IMR-90 (cell line): Measurements from ENCODE around the gene CHDH. TPM values are rescaled to one million over a fixed set of nuclear protein-coding genes. Genes with fewer than 3 reads are reported as not detected.

Source experiments
- ATAC-seq: fragments of 200-7000 bp; cut with Tn5 transposase; 2 replicates; pipeline ENCODE4 v1.9.1; 2020; ENCODE audit warnings: low read depth, mild to moderate bottlenecking, moderate library complexity
- BruUV-seq: library from RNA; stranded (reverse); fragments of 400-500 nt; replicated peaks from 2 replicates; lab custom pipeline; 2021; lab: Mats Ljungman, UMichigan
- CTCF ChIA-PET: fragments of 300-600 bp; formaldehyde crosslinking; extraction: SDS; loops from one replicate; lab custom pipeline; 2021; ENCODE audit warnings: antibody characterized with exemption; lab: Yijun Ruan, JAX
- POLR2A ChIA-PET: fragments of 300-600 bp; sonication (Branson Sonifier 250); formaldehyde crosslinking; loops from one replicate; lab custom pipeline; 2022; ENCODE audit warnings: antibody characterized with exemption; ENCODE audit not compliant: unreplicated experiment; lab: Charles Lee
- DNase-seq: peaks from one replicate; pipeline ENCODE4 v3.0.0; 2013
- H2AFZ ChIP-seq: replicated peaks from 2 replicates; pipeline ENCODE3; 2013; ENCODE audit warnings: low read length, mild to moderate bottlenecking; ENCODE audit not compliant: poor library complexity
- H2AK5ac ChIP-seq: 2 replicates; pipeline ENCODE4 v1.6.1; 2013; ENCODE audit warnings: low read depth, low read length, inconsistent platforms
- H2AK9ac ChIP-seq: replicated peaks from 2 replicates; pipeline ENCODE3; 2013; ENCODE audit warnings: mild to moderate bottlenecking, low read depth, low read length, moderate library complexity; ENCODE audit not compliant: poor library complexity
- H2BK120ac ChIP-seq: 2 replicates; pipeline ENCODE4 v1.6.1; 2013; ENCODE audit warnings: low read depth, low read length, inconsistent platforms
- H2BK15ac ChIP-seq: 3 replicates; pipeline ENCODE4 v1.6.1; 2013; ENCODE audit warnings: low read depth, low read length, inconsistent platforms
- H2BK20ac ChIP-seq: 2 replicates; pipeline ENCODE4 v1.6.1; 2013; ENCODE audit warnings: low read depth, mild to moderate bottlenecking, inconsistent platforms, low read length, moderate library complexity
- H2BK5ac ChIP-seq: 2 replicates; pipeline ENCODE4 v1.6.1; 2013; ENCODE audit warnings: mild to moderate bottlenecking, low read depth, low read length, inconsistent platforms; ENCODE audit not compliant: poor library complexity, severe bottlenecking
- H3K14ac ChIP-seq: replicated peaks from 2 replicates; pipeline ENCODE4 v1.6.1; 2013; ENCODE audit warnings: low read depth, low read length, inconsistent platforms
- H3K18ac ChIP-seq: 2 replicates; pipeline ENCODE4 v1.6.1; 2013; ENCODE audit warnings: low read depth, low read length, control low read depth
- H3K23ac ChIP-seq: 2 replicates; pipeline ENCODE4 v1.6.1; 2013; ENCODE audit warnings: low read depth, low read length, inconsistent platforms
- H3K27ac ChIP-seq: 2 replicates; pipeline ENCODE4 v1.5.1; 2013; ENCODE audit warnings: mild to moderate bottlenecking, control low read depth, low read length; ENCODE audit not compliant: insufficient read depth
- H3K27me3 ChIP-seq: 2 replicates; pipeline ENCODE4 v1.6.1; 2013; ENCODE audit warnings: low read length; ENCODE audit not compliant: control insufficient read depth, insufficient read depth
- H3K36me3 ChIP-seq: 2 replicates; pipeline ENCODE4 v1.6.1; 2013; ENCODE audit warnings: low read length, mixed read lengths; ENCODE audit not compliant: control insufficient read depth, insufficient read depth
- H3K4ac ChIP-seq: 2 replicates; pipeline ENCODE4 v1.6.1; 2013; ENCODE audit warnings: low read depth, low read length, inconsistent platforms
- H3K4me1 ChIP-seq: 2 replicates; pipeline ENCODE4 v1.6.1; 2013; ENCODE audit warnings: low read length, mixed read lengths; ENCODE audit not compliant: control insufficient read depth, insufficient read depth
- H3K4me2 ChIP-seq: 2 replicates; pipeline ENCODE4 v1.6.1; 2013; ENCODE audit warnings: low read depth, mild to moderate bottlenecking, control low read depth, low read length, moderate library complexity
- H3K4me3 ChIP-seq: 2 replicates; pipeline ENCODE4 v1.5.1; 2013; ENCODE audit warnings: low read depth, mild to moderate bottlenecking, control low read depth, low read length, moderate library complexity; ENCODE audit not compliant: insufficient read depth
- H3K56ac ChIP-seq: 2 replicates; pipeline ENCODE4 v1.6.1; 2013; ENCODE audit warnings: low read length, inconsistent platforms; ENCODE audit not compliant: insufficient read depth; ENCODE audit errors: extremely low read depth
- H3K79me1 ChIP-seq, 2 experiments: 2 replicates each; pipeline ENCODE4 v1.6.1; 2013; ENCODE audit warnings: low read length in 2 of 2, inconsistent platforms in 1 of 2, low read depth in 1 of 2
- H3K9ac ChIP-seq: 2 replicates; pipeline ENCODE4 v1.6.1; 2013; ENCODE audit warnings: low read depth, low read length, control low read depth
- H3K9me1 ChIP-seq: 2 replicates; pipeline ENCODE4 v1.6.1; 2013; ENCODE audit warnings: low read length, inconsistent platforms; ENCODE audit not compliant: insufficient read depth
- H3K9me3 ChIP-seq: 2 replicates; pipeline ENCODE4 v1.6.1; 2013; ENCODE audit warnings: low read length; ENCODE audit not compliant: control insufficient read depth, insufficient read depth
- H4K20me1 ChIP-seq: 2 replicates; pipeline ENCODE4 v1.6.1; 2013; ENCODE audit warnings: low read length, inconsistent platforms; ENCODE audit not compliant: insufficient read depth
- H4K5ac ChIP-seq: 2 replicates; pipeline ENCODE4 v1.6.1; 2013; ENCODE audit warnings: mild to moderate bottlenecking, low read depth, low read length, control low read depth
- H4K8ac ChIP-seq, 2 experiments: 2 replicates each; pipeline ENCODE4 v1.6.1; 2013; ENCODE audit warnings: low read depth in 2 of 2, low read length in 2 of 2, control low read depth in 1 of 2, inconsistent platforms in 1 of 2
- H4K91ac ChIP-seq: 2 replicates; pipeline ENCODE4 v1.6.1; 2013; ENCODE audit warnings: low read depth, low read length, inconsistent platforms; ENCODE audit not compliant: insufficient read depth
- BHLHE40 ChIP-seq: fragments of 150-350 bp; IDR thresholded peaks from 2 replicates; pipeline ENCODE4 v1.6.1; 2016; ENCODE audit warnings: mild to moderate bottlenecking, low read depth, low read length
- WGBS, 2 experiments: methylation state at CpG; one replicate each; pipeline versions ENCODE4 v1.1.5 to v1.1.7; 2013; ENCODE audit warnings: missing lambda C conversion rate in 2 of 2; ENCODE audit not compliant: insufficient read length in 1 of 2; ENCODE audit errors: extremely low coverage in 2 of 2; 5-methylcytosine and 5-hydroxymethylcytosine counted together
- dilution Hi-C: fragments of 300-500 bp; cut with HindIII; formaldehyde crosslinking; loops from one replicate; pipeline ENCODE4 v1.14.3; 2018; ENCODE audit warnings: low sequenced_read_pairs; ENCODE audit not compliant: unreplicated experiment
- in situ Hi-C: fragments of 300-500 bp; cut with MboI; formaldehyde crosslinking; loops from 3 replicates; pipeline ENCODE4 v1.14.3; 2019; ENCODE audit warnings: low sequenced_read_pairs, inconsistent platforms, mixed read lengths
- intact Hi-C: fragments of 100-400 bp; cut with micrococcal nuclease; formaldehyde crosslinking; loops from 2 replicates; pipeline ENCODE4 v1.10.0; 2022
- polyA plus RNA-seq, 3 experiments: library from polyadenylated mRNA; depleted of rRNA; stranded (reverse); fragments of >200 nt; gene quantifications; 2 replicates each; pipeline ENCODE4 v1.2.3, GENCODE V29; 2012; ENCODE audit warnings: low replicate concordance in 1 of 3
- total RNA-seq: library from RNA; depleted of rRNA; stranded (reverse); fragments of >200 nt; gene quantifications from 2 replicates; pipeline ENCODE4 v1.2.3, GENCODE V29; 2012

The CHDH gene
- total and polyA plus RNA-seq, 2 of the 4 experiments (the other 2 are of a cell fraction), result under 0.01 to 0.19 TPM

DNA sequence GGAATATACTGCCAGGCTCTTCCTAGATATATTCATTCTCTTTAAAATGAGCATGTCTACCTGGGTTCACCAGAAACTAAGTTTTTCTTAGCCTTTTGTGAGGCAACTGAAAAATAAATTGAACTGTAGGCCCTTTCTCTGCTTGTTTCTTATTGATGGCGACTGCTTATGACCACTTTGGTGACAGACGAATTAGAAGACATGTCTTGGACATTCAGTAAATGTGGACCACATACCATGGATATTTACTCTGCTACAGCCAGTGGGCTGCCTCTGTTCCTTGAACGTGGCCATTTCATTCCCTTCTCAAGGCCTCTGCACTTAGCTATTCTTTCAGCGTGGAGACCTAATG lies 46.0 kb upstream of the CHDH start:
- 0 out of 2 replicates have a peak overlapping the region, but pooled peaks have one; percentile 2 for H2BK120ac ChIP-seq
- peak overlapping the region; percentile 49 for H3K4me3 ChIP-seq
- intact Hi-C loops, result no loop called here
- no peaks in the 10 kb centered on the region for H3K27me3 ChIP-seq
- H4K20me1 ChIP-seq, result no peaks in the 10 kb centered on the region
- ChIA-PET CTCF (interaction anchor here (0.9 kb wide), 1 partner anchor 108 kb away, joined by 3 read pairs; no protein-coding TSS in a partner anchor), POLR2A (interaction anchor here (0.6 to 1.4 kb wide), 2 partner anchors 8 to 11 kb away, joined by 4 to 6 read pairs; partner anchors contain the start of gene ACTR8)
- in situ Hi-C loops, result loop anchor here (25.0 kb wide), 1 partner anchor 605 kb away; no protein-coding TSS in a partner anchor
- H4K91ac ChIP-seq, result peak overlapping the region; percentile 30; the same call in 1 of the 2 replicates
- H2BK20ac ChIP-seq, result no peak overlapping the region
- H3K14ac ChIP-seq, result no peak overlapping the region; the same call in 1 of the 2 replicates
- H2BK5ac ChIP-seq, result peak overlapping the region; percentile 26
- H2BK15ac ChIP-seq, result 0 out of 3 replicates have a peak overlapping the region, but pooled peaks have one; percentile 4
- DNase-seq (no peak), ATAC-seq (no peak)
- H3K9ac ChIP-seq, result peak overlapping the region; percentile 31; the same call in 1 of the 2 replicates
- H3K36me3 ChIP-seq, result no peaks in the 10 kb centered on the region; the same call in 1 of the 2 replicates
- H3K18ac ChIP-seq, result 0 out of 2 replicates have a peak overlapping the region, but pooled peaks have one; percentile 2
- H2AK9ac ChIP-seq, result no peak overlapping the region
- H4K8ac ChIP-seq, result peak overlapping the region; percentile 89 to 98
- peak overlapping the region; percentile 18; the same call in 1 of the 2 replicates for H3K56ac ChIP-seq
- peak overlapping the region; percentile 63 for H3K27ac ChIP-seq
- H2AFZ ChIP-seq, result peak overlapping the region; percentile 87
- TF ChIP-seq BHLHE40, result no peak
- peaks cover 2% of the 10 kb centered on the region; the same call in 1 of the 2 replicates for H3K4me1 ChIP-seq
- dilution Hi-C loops, result no loop called here
- H3K23ac ChIP-seq, result 0 out of 2 replicates have a peak overlapping the region, but pooled peaks have one; percentile 7
- peak overlapping the region; percentile 79 for H3K4me2 ChIP-seq
- BruUV-seq, result no TSS peak
- 50% methylated on average over 1 of the region's 4 CpGs; no CpG with 5 or more reads in 1 of the 2 experiments for WGBS, 2 experiments
- H3K9me1 ChIP-seq, result no peaks in the 10 kb centered on the region
- H3K9me3 ChIP-seq, result no peaks in the 10 kb centered on the region
- no peak overlapping the region for H2AK5ac ChIP-seq
- H3K79me1 ChIP-seq, result peaks cover 6 to 28% of the 10 kb centered on the region in 2 experiments; a peak in 3 of 4 replicates
- peak overlapping the region; percentile 46; the same call in 1 of the 2 replicates for H3K4ac ChIP-seq
- H4K5ac ChIP-seq, result peak overlapping the region; percentile 81
